HEK293 (cell line): ENCODE results near the gene RSRC2.
A peak's percentile ranks its signal among the peaks of the same experiment; 100 is the strongest.

Experiments
- KLF16 ChIP-seq: fragments of 450-650 bp; formaldehyde crosslinking; IDR thresholded peaks from 2 replicates; pipeline ENCODE4 v1.5.1; 2017; ENCODE audit warnings: missing biosample characterization, missing genetic modification characterization
- KLF7 ChIP-seq: fragments of 450-650 bp; formaldehyde crosslinking; IDR thresholded peaks from 2 replicates; pipeline ENCODE4 v1.5.1; 2016; ENCODE audit warnings: missing biosample characterization, missing genetic modification characterization, borderline replicate concordance
- PATZ1 ChIP-seq: fragments of 450-650 bp; formaldehyde crosslinking; IDR thresholded peaks from 2 replicates; pipeline ENCODE4 v1.5.1; 2016; ENCODE audit warnings: missing biosample characterization, missing genetic modification characterization
- PBX3 ChIP-seq: sonication (generic); formaldehyde crosslinking; IDR thresholded peaks from 2 replicates; pipeline ENCODE4 v1.8.1; 2022; ENCODE audit warnings: mild to moderate bottlenecking, moderate library complexity, missing genetic modification reagents
- PRDM10 ChIP-seq: fragments of 450-650 bp; formaldehyde crosslinking; IDR thresholded peaks from 2 replicates; pipeline ENCODE4 v1.5.1; 2016; ENCODE audit warnings: missing biosample characterization, missing genetic modification characterization
- SCRT1 ChIP-seq: fragments of 450-650 bp; formaldehyde crosslinking; IDR thresholded peaks from 2 replicates; pipeline ENCODE4 v1.5.1; 2016; ENCODE audit warnings: missing biosample characterization, missing genetic modification characterization, borderline replicate concordance
- ZFP3 ChIP-seq: fragments of 450-650 bp; formaldehyde crosslinking; IDR thresholded peaks from 2 replicates; pipeline ENCODE4 v1.5.1; 2016; ENCODE audit warnings: low read depth, missing biosample characterization, missing genetic modification characterization
- ZFP69B ChIP-seq: fragments of 450-650 bp; formaldehyde crosslinking; IDR thresholded peaks from 2 replicates; pipeline ENCODE4 v1.5.1; 2016; ENCODE audit warnings: missing biosample characterization, missing genetic modification characterization
- ZNF335 ChIP-seq: fragments of 450-650 bp; formaldehyde crosslinking; conservative IDR thresholded peaks from 2 replicates; pipeline ENCODE4 v1.5.1; 2016; ENCODE audit warnings: missing biosample characterization, missing genetic modification characterization
- ZNF341 ChIP-seq: fragments of 450-650 bp; formaldehyde crosslinking; IDR thresholded peaks from 2 replicates; pipeline ENCODE4; 2016; ENCODE audit warnings: low read depth, missing biosample characterization, missing genetic modification characterization
- ZNF394 ChIP-seq: fragments of 450-650 bp; formaldehyde crosslinking; IDR thresholded peaks from 2 replicates; pipeline ENCODE4 v1.5.1; 2016; ENCODE audit warnings: missing biosample characterization, missing genetic modification characterization, mild to moderate bottlenecking, moderate library complexity, borderline replicate concordance
- ZNF416 ChIP-seq: fragments of 450-650 bp; formaldehyde crosslinking; IDR thresholded peaks from 2 replicates; pipeline ENCODE4 v1.5.1; 2016; ENCODE audit warnings: missing biosample characterization, missing genetic modification characterization
- ZNF521 ChIP-seq: fragments of 450-650 bp; formaldehyde crosslinking; IDR thresholded peaks from 2 replicates; pipeline ENCODE4 v1.5.1; 2017; ENCODE audit warnings: missing biosample characterization, mild to moderate bottlenecking, missing genetic modification characterization
- ZNF596 ChIP-seq: fragments of 450-650 bp; IDR thresholded peaks from 2 replicates; pipeline ENCODE4 v1.5.0; 2018; ENCODE audit warnings: missing biosample characterization, mild to moderate bottlenecking, missing genetic modification characterization, moderate library complexity
- ZNF645 ChIP-seq: fragments of 450-650 bp; formaldehyde crosslinking; IDR thresholded peaks from 2 replicates; pipeline ENCODE4; 2016; ENCODE audit warnings: missing biosample characterization, missing genetic modification characterization
- ZNF660 ChIP-seq: fragments of 450-650 bp; IDR thresholded peaks from 2 replicates; pipeline ENCODE4 v1.5.1; 2018; ENCODE audit warnings: missing biosample characterization, mild to moderate bottlenecking, missing genetic modification characterization
- ZNF677 ChIP-seq: fragments of 450-650 bp; IDR thresholded peaks from 2 replicates; pipeline ENCODE4 v1.5.0; 2018; ENCODE audit warnings: missing biosample characterization, mild to moderate bottlenecking, missing genetic modification characterization, moderate library complexity
- ZNF704 ChIP-seq: fragments of 450-650 bp; formaldehyde crosslinking; IDR thresholded peaks from 2 replicates; pipeline ENCODE4 v1.5.1; 2016; ENCODE audit warnings: missing biosample characterization, missing genetic modification characterization
- ZNF76 ChIP-seq: fragments of 450-650 bp; formaldehyde crosslinking; IDR thresholded peaks from 2 replicates; pipeline ENCODE4; 2016; ENCODE audit warnings: low read depth, missing biosample characterization, missing genetic modification characterization, borderline replicate concordance
- ZNF843 ChIP-seq: fragments of 450-650 bp; formaldehyde crosslinking; IDR thresholded peaks from 2 replicates; pipeline ENCODE4 v1.5.1; 2016; ENCODE audit warnings: missing biosample characterization, missing genetic modification characterization
- TF ChIP-seq, protein P1 (sequence below): fragments of 450-650 bp; formaldehyde crosslinking; conservative IDR thresholded peaks from 2 replicates; pipeline ENCODE4 v1.5.1; 2016; ENCODE audit warnings: low read depth, missing biosample characterization, missing genetic modification characterization
- TF ChIP-seq, protein P2 (sequence below): fragments of 450-650 bp; formaldehyde crosslinking; IDR thresholded peaks from 2 replicates; pipeline ENCODE4 v1.5.1; 2016; ENCODE audit warnings: missing biosample characterization, missing genetic modification characterization
- TF ChIP-seq, protein P3 (sequence below): fragments of 450-650 bp; formaldehyde crosslinking; IDR thresholded peaks from 2 replicates; pipeline ENCODE4 v1.5.1; 2016; ENCODE audit warnings: missing biosample characterization, missing genetic modification characterization

RSRC2 gene

GRCh38 chr12:122500685-122501488, 25.8 kb downstream of the RSRC2 start, which contains the start of gene ZCCHC8 (continued):
- TF ChIP-seq ZNF76 (tag by site-specific recombination) (peak; percentile 99), PRDM10 (peak; percentile 66), PATZ1 (tag by site-specific recombination) (peak; percentile 84), ZNF394 (tag by site-specific recombination) (peak; percentile 43; the same call in 1 of the 2 replicates), ZNF660 (peak; percentile 47; the same call in 1 of the 2 replicates), ZNF677 (tag by site-specific recombination) (no peak), ZNF521 (tag by site-specific recombination) (no peak), KLF7 (tag by site-specific recombination) (peak; percentile 15; the same call in 1 of the 2 replicates), ZFP69B (tag by site-specific recombination) (peak; percentile 50; the same call in 1 of the 2 replicates), ZNF596 (tag by site-specific recombination) (no peak), SCRT1 (peak; percentile 78), PBX3 (CRISPR knock-in tag) (no peak), ZNF341 (tag by site-specific recombination) (peak; percentile 54; the same call in 1 of the 2 replicates), KLF16 (tag by site-specific recombination) (no peak), ZNF843 (tag by site-specific recombination) (no peak), ZNF704 (tag by site-specific recombination) (no peak), ZNF335 (tag by site-specific recombination) (peak; percentile 72), ZFP3 (tag by site-specific recombination) (no peak), ZNF416 (tag by site-specific recombination) (no peak), ZNF645 (no peak)
- TF ChIP-seq, protein P1, sequence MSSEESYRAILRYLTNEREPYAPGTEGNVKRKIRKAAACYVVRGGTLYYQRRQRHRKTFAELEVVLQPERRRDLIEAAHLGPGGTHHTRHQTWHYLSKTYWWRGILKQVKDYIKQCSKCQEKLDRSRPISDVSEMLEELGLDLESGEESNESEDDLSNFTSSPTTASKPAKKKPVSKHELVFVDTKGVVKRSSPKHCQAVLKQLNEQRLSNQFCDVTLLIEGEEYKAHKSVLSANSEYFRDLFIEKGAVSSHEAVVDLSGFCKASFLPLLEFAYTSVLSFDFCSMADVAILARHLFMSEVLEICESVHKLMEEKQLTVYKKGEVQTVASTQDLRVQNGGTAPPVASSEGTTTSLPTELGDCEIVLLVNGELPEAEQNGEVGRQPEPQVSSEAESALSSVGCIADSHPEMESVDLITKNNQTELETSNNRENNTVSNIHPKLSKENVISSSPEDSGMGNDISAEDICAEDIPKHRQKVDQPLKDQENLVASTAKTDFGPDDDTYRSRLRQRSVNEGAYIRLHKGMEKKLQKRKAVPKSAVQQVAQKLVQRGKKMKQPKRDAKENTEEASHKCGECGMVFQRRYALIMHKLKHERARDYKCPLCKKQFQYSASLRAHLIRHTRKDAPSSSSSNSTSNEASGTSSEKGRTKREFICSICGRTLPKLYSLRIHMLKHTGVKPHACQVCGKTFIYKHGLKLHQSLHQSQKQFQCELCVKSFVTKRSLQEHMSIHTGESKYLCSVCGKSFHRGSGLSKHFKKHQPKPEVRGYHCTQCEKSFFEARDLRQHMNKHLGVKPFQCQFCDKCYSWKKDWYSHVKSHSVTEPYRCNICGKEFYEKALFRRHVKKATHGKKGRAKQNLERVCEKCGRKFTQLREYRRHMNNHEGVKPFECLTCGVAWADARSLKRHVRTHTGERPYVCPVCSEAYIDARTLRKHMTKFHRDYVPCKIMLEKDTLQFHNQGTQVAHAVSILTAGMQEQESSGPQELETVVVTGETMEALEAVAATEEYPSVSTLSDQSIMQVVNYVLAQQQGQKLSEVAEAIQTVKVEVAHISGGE (tag by site-specific recombination) = peak; percentile 78
- TF ChIP-seq, protein P2, sequence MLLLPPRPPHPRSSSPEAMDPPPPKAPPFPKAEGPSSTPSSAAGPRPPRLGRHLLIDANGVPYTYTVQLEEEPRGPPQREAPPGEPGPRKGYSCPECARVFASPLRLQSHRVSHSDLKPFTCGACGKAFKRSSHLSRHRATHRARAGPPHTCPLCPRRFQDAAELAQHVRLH = no peak; the same call in none of the 2 replicates
- TF ChIP-seq, protein P3, sequence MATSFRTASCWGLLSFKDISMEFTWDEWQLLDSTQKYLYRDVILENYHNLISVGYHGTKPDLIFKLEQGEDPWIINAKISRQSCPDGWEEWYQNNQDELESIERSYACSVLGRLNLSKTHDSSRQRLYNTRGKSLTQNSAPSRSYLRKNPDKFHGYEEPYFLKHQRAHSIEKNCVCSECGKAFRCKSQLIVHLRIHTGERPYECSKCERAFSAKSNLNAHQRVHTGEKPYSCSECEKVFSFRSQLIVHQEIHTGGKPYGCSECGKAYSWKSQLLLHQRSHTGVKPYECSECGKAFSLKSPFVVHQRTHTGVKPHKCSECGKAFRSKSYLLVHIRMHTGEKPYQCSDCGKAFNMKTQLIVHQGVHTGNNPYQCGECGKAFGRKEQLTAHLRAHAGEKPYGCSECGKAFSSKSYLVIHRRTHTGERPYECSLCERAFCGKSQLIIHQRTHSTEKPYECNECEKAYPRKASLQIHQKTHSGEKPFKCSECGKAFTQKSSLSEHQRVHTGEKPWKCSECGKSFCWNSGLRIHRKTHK (tag by site-specific recombination) = no peak
